ENCODE results near the gene OSBPL3. TPM values are rescaled to one million over a fixed set of nuclear protein-coding genes. Genes with fewer than 3 reads are reported as not detected.
A peak's percentile ranks its signal among the peaks of the same experiment; 100 is the strongest.

Gene OSBPL3
- total RNA-seq, 2 experiments from 2014 or later: 41.2 to 45.1 TPM

DNA sequence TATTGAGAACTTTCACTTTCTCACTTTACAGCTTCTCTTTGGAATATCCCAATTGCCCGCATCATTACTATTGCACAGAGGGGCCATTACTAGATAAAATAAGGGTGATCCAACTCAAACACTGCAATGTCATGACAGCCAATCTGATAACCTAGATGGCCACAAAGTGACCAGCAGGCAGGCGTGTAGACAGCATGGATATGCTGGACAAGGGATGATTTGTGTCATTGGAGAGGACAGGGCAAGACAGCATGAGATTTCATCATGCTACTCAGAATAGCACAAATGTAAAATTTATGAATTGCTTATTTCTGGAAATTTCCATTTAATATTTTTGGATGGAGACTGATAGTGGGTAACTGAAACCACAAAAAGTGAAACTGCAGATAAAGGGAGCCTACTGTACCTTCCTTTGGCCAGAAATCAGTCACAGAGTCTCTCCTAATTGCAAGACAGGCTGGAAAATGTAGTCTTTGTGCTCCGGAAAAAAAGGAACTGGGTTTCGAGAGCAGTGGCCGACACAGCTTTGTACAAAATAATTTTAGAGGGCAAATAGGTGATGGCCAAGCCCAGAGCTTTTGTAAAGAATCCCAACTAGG lies 216.6 kb downstream of the OSBPL3 start:
- ChIA-PET CTCF (interaction anchor here (0.7 to 2.7 kb wide), 2 partner anchors 49 to 97 kb away, joined by 3 to 8 read pairs; no protein-coding TSS in a partner anchor), POLR2A (no interaction called here)
- Mint-ChIP-seq H3K27me3 (peaks cover 55% of the 10 kb centered on the region), H3K4me1 (ENCODE audit: low read depth) (no peaks in the 10 kb centered on the region), H3K27ac (no peak overlapping the region), H3K4me3 (no peak overlapping the region), H3K36me3 (no peaks in the 10 kb centered on the region), H3K9me3 (peaks cover 6% of the 10 kb centered on the region)
- no peak for DNase-seq
- intact Hi-C loops (cut with micrococcal nuclease): no loop called here

DNA sequence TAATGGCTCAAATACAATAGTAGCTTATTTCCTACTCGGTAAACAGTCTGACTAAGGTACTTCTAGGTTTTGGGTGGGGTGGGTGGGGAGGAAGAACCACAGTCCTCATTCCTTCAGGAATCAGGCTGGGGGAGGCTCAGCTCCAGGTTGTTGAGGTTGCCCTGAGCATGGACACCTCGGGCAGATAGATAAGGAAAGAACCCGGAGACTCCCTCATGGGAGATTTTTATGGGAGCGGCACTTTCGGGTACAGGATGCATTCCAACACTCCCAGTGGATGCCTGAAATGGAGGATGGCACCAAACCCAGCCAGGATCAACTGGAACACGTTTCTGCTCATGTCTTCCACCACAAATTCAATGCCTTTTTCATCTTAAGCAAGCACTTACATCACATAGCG lies 217.2 kb downstream of the OSBPL3 start:
- no peaks in the 10 kb centered on the region for H3K36me3 Mint-ChIP-seq
- no peak overlapping the region for H3K27ac Mint-ChIP-seq
- intact Hi-C loops (cut with micrococcal nuclease): no loop called here

DNA sequence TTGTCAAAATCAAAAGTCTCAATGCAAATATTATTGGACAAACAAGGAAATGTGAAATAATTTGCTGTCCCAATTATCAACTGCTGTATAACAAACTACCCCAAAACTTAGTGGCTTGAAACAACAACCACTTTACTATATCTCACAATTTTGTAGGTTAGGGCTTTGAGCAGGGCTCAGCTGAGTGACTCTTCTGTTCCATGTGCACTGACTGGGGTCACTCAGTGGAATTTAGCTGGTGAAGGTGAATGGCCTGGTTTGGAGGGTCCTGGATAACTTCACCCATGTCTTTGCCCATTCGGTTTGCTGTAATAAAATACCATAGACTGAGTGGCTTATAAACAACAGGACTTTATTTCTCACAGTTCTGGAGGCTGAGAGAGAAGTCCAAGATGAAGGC lies 219.0 kb downstream of the OSBPL3 start:
- H3K27me3 Mint-ChIP-seq: peaks cover 52% of the 10 kb centered on the region
- intact Hi-C loops (cut with micrococcal nuclease): no loop called here
- ChIA-PET CTCF (interaction anchor here (0.8 kb wide), 1 partner anchor 332 kb away, joined by 3 read pairs; no protein-coding TSS in a partner anchor), POLR2A (no interaction called here)
- H3K4me3 Mint-ChIP-seq: no peak overlapping the region
- peaks cover 6% of the 10 kb centered on the region for H3K9me3 Mint-ChIP-seq
- no peak for DNase-seq
- H3K4me1 Mint-ChIP-seq (ENCODE audit: low read depth): peaks cover 13% of the 10 kb centered on the region
- H3K36me3 Mint-ChIP-seq: no peaks in the 10 kb centered on the region
- no peak overlapping the region for H3K27ac Mint-ChIP-seq

More for the DNA sequence above, 217.2 kb downstream of the OSBPL3 start:
- peaks cover 6% of the 10 kb centered on the region for H3K9me3 Mint-ChIP-seq
- no peak overlapping the region for H3K4me3 Mint-ChIP-seq
- ChIA-PET POLR2A (no interaction called here), CTCF (interaction anchor here (0.6 to 2.7 kb wide), 3 partner anchors 50 to 97 kb away, joined by 3 to 8 read pairs (median 3); no protein-coding TSS in a partner anchor)
- H3K4me1 Mint-ChIP-seq (ENCODE audit: low read depth): peaks cover 4% of the 10 kb centered on the region
- DNase-seq: no peak
- H3K27me3 Mint-ChIP-seq: peaks cover 58% of the 10 kb centered on the region

DNA sequence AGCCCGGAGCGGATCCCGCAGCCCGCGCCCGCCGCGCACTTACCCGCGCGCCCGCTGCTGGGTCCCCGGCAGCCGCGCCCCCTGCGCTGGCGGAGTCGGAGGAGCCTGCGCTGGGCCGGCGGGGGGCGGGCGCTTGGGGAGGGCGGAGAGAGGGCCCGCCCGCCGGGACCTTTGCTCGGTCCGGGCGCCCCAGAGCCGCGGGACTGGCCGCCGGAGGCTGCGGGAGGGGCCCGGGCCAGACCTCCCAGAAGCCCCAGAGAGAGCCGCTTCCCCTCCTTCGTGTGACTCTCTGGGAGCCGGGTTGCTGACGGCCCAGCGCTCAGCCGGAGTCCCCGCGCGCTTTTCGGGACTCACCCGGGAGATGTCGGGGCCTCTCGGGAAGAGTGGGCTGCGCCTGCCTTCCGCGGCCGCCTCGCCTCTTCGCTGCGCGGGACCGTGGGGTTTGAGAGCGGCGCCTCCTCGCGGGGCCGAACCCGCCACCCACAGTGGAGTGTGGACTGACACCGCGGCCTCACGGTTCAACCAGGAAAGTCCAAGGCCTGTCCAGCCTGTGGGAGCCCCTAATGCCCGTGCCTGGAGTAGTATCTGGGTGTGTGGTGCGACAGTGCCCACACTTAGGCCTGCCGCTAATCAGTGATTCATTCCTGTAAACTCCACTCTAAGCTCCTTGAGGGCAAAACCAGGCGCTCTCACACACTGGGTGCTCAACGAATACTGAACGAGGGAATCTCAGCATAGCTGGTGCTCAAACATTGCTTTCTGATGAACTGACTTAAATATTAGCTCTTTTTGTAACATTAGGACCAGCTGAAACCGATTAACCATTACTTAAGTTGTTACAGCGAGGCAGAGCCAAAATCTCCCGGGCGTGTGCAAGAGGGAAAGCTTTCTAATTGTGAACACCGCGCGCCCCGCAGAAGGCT lies 222.4 kb downstream of the OSBPL3 start, which contains the start of gene GSDME:
GSDME (minus strand) TSS at position 112 of the 923 bp plus-strand sequence. CDS start 7,690 bp downstream, outside the sequence.
- H3K4me1 Mint-ChIP-seq (ENCODE audit: low read depth): peaks cover 30% of the 10 kb centered on the region
- ChIA-PET CTCF (interaction anchor here (1.1 kb wide), 1 partner anchor 183 kb away, joined by 3 read pairs; no protein-coding TSS in a partner anchor), POLR2A (interaction anchor here (1.0 kb wide), 1 partner anchor 1872 kb away, joined by 5 read pairs; no protein-coding TSS in a partner anchor)
- intact Hi-C loops (cut with micrococcal nuclease): loop anchor here (5.0 kb wide), 1 partner anchor 150 kb away; no protein-coding TSS in a partner anchor
- H3K4me3 Mint-ChIP-seq: peak within 1 kb of the TSS; percentile 78
- DNase-seq: peak; percentile 35
- H3K36me3 Mint-ChIP-seq: no peaks in the 10 kb centered on the region
- H3K27me3 Mint-ChIP-seq: peaks cover 45% of the 10 kb centered on the region
- peaks cover 6% of the 10 kb centered on the region for H3K9me3 Mint-ChIP-seq
- H3K27ac Mint-ChIP-seq: no peak within 1 kb of the TSS

DNA sequence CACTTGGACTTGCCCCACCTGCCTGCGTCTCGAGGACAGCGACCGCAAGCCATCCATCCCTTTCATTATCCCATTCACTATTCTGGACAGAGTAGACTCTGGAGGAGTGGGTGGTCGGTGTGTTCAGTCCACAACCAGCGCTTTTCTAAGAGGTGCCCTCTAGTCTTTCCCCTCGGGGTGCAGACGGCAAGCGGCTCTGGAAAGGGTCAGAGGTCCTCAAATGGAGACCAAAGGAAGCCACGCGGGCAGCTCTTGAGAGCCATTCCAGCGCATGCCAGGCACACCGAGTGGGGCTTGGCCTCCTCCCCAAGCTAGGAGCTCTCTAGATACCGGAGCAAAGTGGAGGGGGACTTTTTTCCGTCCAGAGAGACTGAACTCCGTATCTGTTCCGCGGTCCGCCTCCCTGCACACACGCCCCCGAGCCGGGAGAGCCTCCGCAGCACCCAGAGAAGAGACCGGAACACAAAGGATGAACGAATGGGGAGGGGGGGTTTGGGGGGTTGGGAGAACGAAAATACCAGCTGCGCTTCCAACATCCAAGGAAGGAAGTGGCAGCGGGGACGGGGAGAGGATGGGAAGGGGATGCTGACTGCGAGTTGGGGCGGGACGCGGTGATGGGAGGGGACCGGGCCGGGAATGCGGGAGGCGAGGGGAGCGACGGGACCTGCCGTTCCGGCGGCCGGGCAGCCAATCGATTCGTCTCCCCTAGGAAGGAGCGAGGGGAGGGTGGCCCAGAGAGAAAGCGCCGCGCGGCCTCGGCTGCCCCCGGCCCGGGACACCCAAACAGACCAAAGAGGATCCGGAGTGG lies 223.2 kb downstream of the OSBPL3 start:
- peak; percentile 37 for DNase-seq
- Mint-ChIP-seq H3K4me1 (ENCODE audit: low read depth) (peaks cover 30% of the 10 kb centered on the region), H3K4me3 (peak overlapping the region; percentile 78), H3K27me3 (peaks cover 51% of the 10 kb centered on the region), H3K27ac (no peak overlapping the region), H3K9me3 (peaks cover 6% of the 10 kb centered on the region), H3K36me3 (no peaks in the 10 kb centered on the region)
- CTCF ChIA-PET: interaction anchor here (0.8 to 2.4 kb wide), 4 partner anchors 8 to 337 kb away, joined by 3 to 11 read pairs (median 4); no protein-coding TSS in a partner anchor
- POLR2A ChIA-PET: interaction anchor here (0.8 to 1.1 kb wide), 4 partner anchors 19 to 1871 kb away, joined by 3 to 5 read pairs (median 3); no protein-coding TSS in a partner anchor
- intact Hi-C loops (cut with micrococcal nuclease): loop anchor here (5.0 kb wide), 1 partner anchor 151 kb away; no protein-coding TSS in a partner anchor

DNA sequence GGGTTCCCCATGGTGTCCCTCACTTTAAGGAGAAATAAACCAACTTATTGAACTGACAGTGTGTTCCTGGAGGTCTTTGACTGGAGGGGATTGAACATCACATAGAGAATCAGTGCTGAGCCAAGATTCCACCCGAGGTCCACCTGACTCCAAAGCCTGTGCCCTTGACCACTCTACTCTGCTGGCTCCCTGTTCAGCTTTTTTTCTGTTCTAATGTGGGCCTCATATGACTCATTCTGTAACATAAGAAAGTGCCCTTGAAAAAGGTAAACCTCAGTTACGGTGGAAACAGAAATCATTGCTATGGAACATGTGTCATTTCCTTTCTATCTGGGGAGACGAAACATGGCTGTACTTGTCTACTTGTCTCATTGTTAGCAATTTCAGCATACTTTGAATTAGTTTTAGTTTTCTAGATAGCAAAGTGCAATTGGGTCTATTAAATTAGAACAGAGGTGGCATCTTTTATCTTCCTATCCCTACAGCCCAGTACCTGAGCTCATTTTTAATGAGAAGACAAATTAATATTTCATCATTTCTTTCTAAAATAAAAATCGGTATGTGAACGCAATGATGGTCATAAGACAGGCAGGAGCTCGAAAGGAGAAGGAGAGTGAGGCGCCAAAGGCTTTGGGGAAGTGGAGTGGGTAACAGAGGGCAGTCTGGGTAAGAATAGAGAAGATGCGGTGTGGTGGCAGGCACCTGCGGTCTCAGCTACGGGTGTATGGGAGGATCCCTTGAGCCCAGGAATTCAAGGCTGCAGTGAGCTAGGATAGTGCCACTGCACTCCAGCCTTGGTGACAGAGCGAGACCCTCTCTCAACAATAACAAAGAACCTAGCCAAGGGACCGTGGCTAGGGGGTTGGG lies 224.2 kb downstream of the OSBPL3 start:
- Mint-ChIP-seq H3K4me1 (ENCODE audit: low read depth) (peaks cover 30% of the 10 kb centered on the region), H3K36me3 (no peaks in the 10 kb centered on the region), H3K9me3 (peaks cover under 1% of the 10 kb centered on the region), H3K27me3 (peaks cover 44% of the 10 kb centered on the region), H3K27ac (peak overlapping the region; percentile 55), H3K4me3 (peak overlapping the region; percentile 78)
- ChIA-PET CTCF (interaction anchor here (0.8 to 2.4 kb wide), 6 partner anchors 9 to 338 kb away, joined by 3 to 11 read pairs (median 3); no protein-coding TSS in a partner anchor), POLR2A (interaction anchor here (0.6 to 1.5 kb wide), 7 partner anchors 20 to 469 kb away, joined by 3 to 5 read pairs (median 3); partner anchors contain the start of gene CYCS)
- DNase-seq: peak; percentile 29
- intact Hi-C loops (cut with micrococcal nuclease): loop anchor here (1.0 to 5.0 kb wide), 11 partner anchors 28 to 419 kb away; partner anchors contain the start of genes OSBPL3 and PALS2

DNA sequence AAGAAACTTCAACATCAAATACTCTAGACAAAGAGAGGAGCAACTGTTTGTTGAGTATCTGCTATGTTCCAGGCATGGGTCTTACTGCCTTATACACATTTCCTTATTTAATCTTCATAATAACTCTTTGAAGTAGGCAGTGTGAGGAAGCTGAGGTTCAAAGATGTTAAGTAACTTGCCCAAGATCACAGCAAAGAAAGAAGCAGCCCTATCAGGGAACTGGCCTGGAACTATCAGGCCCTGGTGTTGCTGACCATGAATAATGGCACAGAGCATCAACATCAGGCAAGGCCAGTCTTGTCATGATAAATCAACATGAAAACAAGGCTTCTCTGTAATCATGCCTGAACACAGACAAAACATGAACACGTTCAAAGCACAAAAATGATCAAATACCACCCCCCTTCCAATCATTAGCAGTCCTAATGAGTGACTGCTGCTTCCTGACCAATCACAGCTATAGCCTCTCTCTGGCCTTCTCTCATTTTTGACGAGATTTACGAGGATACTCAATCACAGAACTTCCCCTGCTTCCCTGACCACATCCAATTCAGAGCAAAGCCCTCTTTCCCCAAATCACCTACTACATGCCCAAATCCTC lies 225.0 kb downstream of the OSBPL3 start:
- no peaks in the 10 kb centered on the region for H3K9me3 Mint-ChIP-seq
- ChIA-PET CTCF (interaction anchor here (0.6 to 2.4 kb wide), 4 partner anchors 22 to 339 kb away, joined by 3 to 11 read pairs (median 3); no protein-coding TSS in a partner anchor), POLR2A (interaction anchor here (0.8 to 1.5 kb wide), 4 partner anchors 217 to 468 kb away, joined by 3 to 5 read pairs (median 3); partner anchors contain the start of gene CYCS)
- intact Hi-C loops (cut with micrococcal nuclease): loop anchor here (1.0 to 5.0 kb wide), 11 partner anchors 28 to 419 kb away; partner anchors contain the start of genes OSBPL3 and PALS2
- H3K36me3 Mint-ChIP-seq: no peaks in the 10 kb centered on the region
- H3K4me1 Mint-ChIP-seq (ENCODE audit: low read depth): peaks cover 30% of the 10 kb centered on the region
- H3K27ac Mint-ChIP-seq: no peak overlapping the region
- DNase-seq: no peak
- H3K4me3 Mint-ChIP-seq: no peak overlapping the region
- H3K27me3 Mint-ChIP-seq: peaks cover 39% of the 10 kb centered on the region

DNA sequence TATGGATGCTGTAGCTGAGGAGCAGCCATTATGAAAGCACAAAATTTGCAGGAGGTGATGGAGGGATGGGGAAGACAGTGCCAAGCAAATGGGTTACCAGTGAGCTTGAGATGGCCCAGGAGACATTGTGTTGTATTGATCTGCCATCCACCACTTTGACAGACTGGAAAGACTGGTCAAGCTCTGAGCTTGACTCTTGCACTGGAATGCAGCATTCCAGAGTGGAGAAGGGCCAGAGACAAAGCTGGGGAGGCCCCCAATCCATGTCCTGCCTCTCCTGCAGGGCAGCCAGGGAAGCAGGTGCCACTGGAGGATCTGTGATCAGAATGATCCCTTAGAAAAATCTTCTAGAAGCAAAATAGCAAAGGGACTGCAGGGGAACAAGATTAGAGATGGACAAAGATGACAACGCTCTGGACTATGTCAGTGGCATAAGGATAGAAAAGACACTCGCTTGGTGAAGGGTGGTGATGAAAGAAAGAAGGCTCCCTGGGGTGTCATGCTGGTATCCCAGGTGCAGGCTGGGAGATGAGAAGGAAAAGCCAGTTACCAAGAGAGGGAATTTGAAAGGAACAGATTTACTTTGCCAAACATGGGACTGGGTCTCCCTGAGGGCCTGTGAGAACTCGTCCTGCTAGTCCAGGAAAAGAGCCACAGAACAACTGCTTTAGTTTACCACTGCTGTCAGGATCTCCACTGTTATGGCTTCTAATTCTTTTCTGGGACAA lies 227.7 kb downstream of the OSBPL3 start:
- no peaks in the 10 kb centered on the region for H3K9me3 Mint-ChIP-seq
- no peak for DNase-seq
- ChIA-PET CTCF (interaction anchor here (0.7 to 0.9 kb wide), 2 partner anchors 176 to 341 kb away, joined by 3 to 4 read pairs; no protein-coding TSS in a partner anchor), POLR2A (no interaction called here)
- intact Hi-C loops (cut with micrococcal nuclease): no loop called here
- H3K36me3 Mint-ChIP-seq: no peaks in the 10 kb centered on the region
- no peak overlapping the region for H3K4me3 Mint-ChIP-seq
- H3K27me3 Mint-ChIP-seq: peaks cover 21% of the 10 kb centered on the region
- no peak overlapping the region for H3K27ac Mint-ChIP-seq
- peaks cover 25% of the 10 kb centered on the region for H3K4me1 Mint-ChIP-seq (ENCODE audit: low read depth)

DNA sequence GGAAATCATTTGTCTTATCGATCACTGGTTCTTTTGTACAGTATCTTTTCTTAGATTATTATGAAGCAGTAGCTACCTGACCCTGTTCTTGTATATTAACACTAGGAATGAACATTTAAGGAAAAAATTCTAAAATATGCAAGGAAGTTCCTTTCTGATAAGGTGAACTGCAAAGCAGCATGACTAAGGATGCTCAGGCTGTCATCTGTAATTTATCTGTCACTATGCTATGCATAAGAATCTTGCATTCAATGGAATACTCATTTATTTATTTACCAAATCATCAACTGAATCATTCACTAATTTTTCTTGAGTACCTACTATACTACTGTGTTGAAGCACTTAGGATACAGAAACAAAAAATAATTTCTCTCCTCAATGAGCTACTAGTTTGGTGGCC lies 228.5 kb downstream of the OSBPL3 start:
- Mint-ChIP-seq H3K27ac (no peak overlapping the region), H3K4me1 (ENCODE audit: low read depth) (peaks cover 22% of the 10 kb centered on the region), H3K27me3 (peaks cover 21% of the 10 kb centered on the region), H3K36me3 (no peaks in the 10 kb centered on the region), H3K4me3 (no peak overlapping the region), H3K9me3 (no peaks in the 10 kb centered on the region)
- POLR2A ChIA-PET: no interaction called here
- intact Hi-C loops (cut with micrococcal nuclease): no loop called here
- DNase-seq: no peak
- CTCF ChIA-PET: interaction anchor here (0.9 kb wide), 1 partner anchor 342 kb away, joined by 4 read pairs; no protein-coding TSS in a partner anchor
